Endodermal cell (in vitro differentiated cells): ENCODE data around the gene RAPGEF1. TPM values are rescaled to one million over a fixed set of nuclear protein-coding genes. Genes with fewer than 3 reads are reported as not detected.

ENCODE experiments used
- DNase-seq: peaks from one replicate; pipeline ENCODE4 v3.0.0-alpha.2; 2017
- H3K27ac ChIP-seq: 2 replicates; pipeline ENCODE4 v1.5.1; 2013; ENCODE audit warnings: mild to moderate bottlenecking, low read depth, low read length, moderate library complexity
- H3K27me3 ChIP-seq: 2 replicates; pipeline ENCODE4 v1.6.1; 2013; ENCODE audit warnings: mild to moderate bottlenecking, low read length, moderate library complexity; ENCODE audit not compliant: insufficient read depth, control insufficient read depth, poor library complexity, severe bottlenecking
- H3K36me3 ChIP-seq: 2 replicates; pipeline ENCODE4 v1.7.0; 2013; ENCODE audit warnings: mild to moderate bottlenecking, low read length, moderate library complexity; ENCODE audit not compliant: control insufficient read depth, insufficient read depth
- H3K4me1 ChIP-seq: one replicate; pipeline ENCODE4 v1.7.0; 2013; ENCODE audit warnings: low read length; ENCODE audit not compliant: control insufficient read depth, insufficient read depth
- H3K4me3 ChIP-seq: 2 replicates; pipeline ENCODE4 v1.5.1; 2013; ENCODE audit warnings: mild to moderate bottlenecking, low read length, moderate library complexity
- H3K9ac ChIP-seq: 2 replicates; pipeline ENCODE4 v1.6.1; 2013; ENCODE audit warnings: mild to moderate bottlenecking, low read length, moderate library complexity; ENCODE audit not compliant: poor library complexity, severe bottlenecking; ENCODE audit errors: extremely low read depth
- H3K9me3 ChIP-seq: 2 replicates; pipeline ENCODE4 v1.6.1; 2013; ENCODE audit warnings: mild to moderate bottlenecking, low read length, moderate library complexity; ENCODE audit not compliant: control insufficient read depth
- H3K27ac Mint-ChIP-seq: 2 replicates; pipeline ENCODE4 v1.8.0; 2020; ENCODE audit warnings: mixed read lengths
- H3K27me3 Mint-ChIP-seq: 2 replicates; pipeline ENCODE4 v1.8.0; 2021; ENCODE audit warnings: mild to moderate bottlenecking, mixed read lengths; ENCODE audit not compliant: insufficient read depth
- H3K36me3 Mint-ChIP-seq: 2 replicates; pipeline ENCODE4 v1.8.0; 2020; ENCODE audit warnings: low read depth, mixed read lengths
- H3K4me1 Mint-ChIP-seq: 2 replicates; pipeline ENCODE4 v1.8.0; 2020; ENCODE audit warnings: mixed read lengths
- H3K4me3 Mint-ChIP-seq: 2 replicates; pipeline ENCODE4 v1.8.0; 2020; ENCODE audit warnings: mild to moderate bottlenecking, moderate library complexity, mixed read lengths
- H3K9me3 Mint-ChIP-seq: 2 replicates; pipeline ENCODE4 v1.8.0; 2020; ENCODE audit warnings: mild to moderate bottlenecking, mixed read lengths
- WGBS, 2 experiments: methylation state at CpG; one replicate each; pipeline versions ENCODE4 v1.1.5 to v1.1.7; 2013; ENCODE audit warnings: missing lambda C conversion rate in 2 of 2, mixed read lengths in 1 of 2; ENCODE audit not compliant: insufficient coverage in 1 of 2, insufficient read length in 1 of 2; 5-methylcytosine and 5-hydroxymethylcytosine counted together
- total RNA-seq, 2 donors: library from RNA; stranded (reverse); fragmentation: NEBNext Ultra II Directional in 1 of 2; extraction: Animal tissue kit (Norgen Biotek cat#: 25700) in 1 of 2; gene quantifications; 2 replicates in 1 of 2; 3 replicates in 1 of 2; pipeline ENCODE4 v1.2.1, GENCODE V29; 2021
- TF ChIP-seq, protein P1 (sequence below): fragments of 200-600 bp; sonication (generic); conservative IDR thresholded peaks from 2 replicates; pipeline ENCODE4 v1.5.0; 2021; ENCODE audit warnings: antibody characterized with exemption, mild to moderate bottlenecking

Gene RAPGEF1
- total RNA-seq, 2 donors from 2014 or later = 63.4 to 85.5 TPM

DNA sequence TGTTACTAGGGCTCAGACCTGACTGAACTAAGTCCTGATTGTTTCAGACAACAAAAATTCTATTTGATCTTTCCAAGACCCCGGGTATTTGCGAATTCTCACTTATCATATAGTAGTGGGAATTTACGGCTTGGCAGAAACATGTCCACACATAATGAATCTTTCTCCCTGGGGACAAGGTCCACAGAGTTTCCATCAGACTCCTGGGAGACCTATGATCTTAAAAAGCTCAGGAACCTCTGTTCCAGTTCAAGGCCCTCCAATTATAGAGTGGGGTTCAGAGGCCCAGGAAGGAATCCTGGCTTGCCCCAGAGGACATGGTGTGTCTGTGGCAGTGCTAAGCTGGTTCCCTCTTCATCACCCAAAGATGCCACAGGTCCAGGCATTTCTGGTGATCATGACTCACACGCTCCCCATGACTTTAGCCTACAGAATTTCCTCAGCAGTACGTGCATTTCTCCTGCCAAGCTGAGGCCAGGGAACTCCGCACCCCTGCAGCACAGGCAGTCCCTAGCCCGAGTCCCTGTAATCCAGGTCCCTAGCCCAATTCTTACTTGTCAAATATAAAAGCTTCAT lies 12.6 kb downstream of the RAPGEF1 start:
- WGBS, 2 experiments = 89 to 100% methylated on average over 5 to 7 of the region's 7 CpGs
- Mint-ChIP-seq H3K4me1 (peaks cover 34% of the 10 kb centered on the region), H3K27ac (peak overlapping the region; percentile 55), H3K9me3 (peaks cover 4% of the 10 kb centered on the region), H3K36me3 (peaks cover 28% of the 10 kb centered on the region), H3K4me3 (no peak overlapping the region), H3K27me3 (no peaks in the 10 kb centered on the region)
- TF ChIP-seq, protein P1, sequence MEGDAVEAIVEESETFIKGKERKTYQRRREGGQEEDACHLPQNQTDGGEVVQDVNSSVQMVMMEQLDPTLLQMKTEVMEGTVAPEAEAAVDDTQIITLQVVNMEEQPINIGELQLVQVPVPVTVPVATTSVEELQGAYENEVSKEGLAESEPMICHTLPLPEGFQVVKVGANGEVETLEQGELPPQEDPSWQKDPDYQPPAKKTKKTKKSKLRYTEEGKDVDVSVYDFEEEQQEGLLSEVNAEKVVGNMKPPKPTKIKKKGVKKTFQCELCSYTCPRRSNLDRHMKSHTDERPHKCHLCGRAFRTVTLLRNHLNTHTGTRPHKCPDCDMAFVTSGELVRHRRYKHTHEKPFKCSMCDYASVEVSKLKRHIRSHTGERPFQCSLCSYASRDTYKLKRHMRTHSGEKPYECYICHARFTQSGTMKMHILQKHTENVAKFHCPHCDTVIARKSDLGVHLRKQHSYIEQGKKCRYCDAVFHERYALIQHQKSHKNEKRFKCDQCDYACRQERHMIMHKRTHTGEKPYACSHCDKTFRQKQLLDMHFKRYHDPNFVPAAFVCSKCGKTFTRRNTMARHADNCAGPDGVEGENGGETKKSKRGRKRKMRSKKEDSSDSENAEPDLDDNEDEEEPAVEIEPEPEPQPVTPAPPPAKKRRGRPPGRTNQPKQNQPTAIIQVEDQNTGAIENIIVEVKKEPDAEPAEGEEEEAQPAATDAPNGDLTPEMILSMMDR = no peak
- no peaks in the 10 kb centered on the region for H3K36me3 ChIP-seq
- DNase-seq = no peak
- H3K27ac ChIP-seq = no peak overlapping the region
- no peaks in the 10 kb centered on the region for H3K27me3 ChIP-seq
- no peaks in the 10 kb centered on the region for H3K9me3 ChIP-seq
- no peak overlapping the region for H3K9ac ChIP-seq
- H3K4me1 ChIP-seq = peaks cover 4% of the 10 kb centered on the region
- H3K4me3 ChIP-seq = no peak overlapping the region

DNA sequence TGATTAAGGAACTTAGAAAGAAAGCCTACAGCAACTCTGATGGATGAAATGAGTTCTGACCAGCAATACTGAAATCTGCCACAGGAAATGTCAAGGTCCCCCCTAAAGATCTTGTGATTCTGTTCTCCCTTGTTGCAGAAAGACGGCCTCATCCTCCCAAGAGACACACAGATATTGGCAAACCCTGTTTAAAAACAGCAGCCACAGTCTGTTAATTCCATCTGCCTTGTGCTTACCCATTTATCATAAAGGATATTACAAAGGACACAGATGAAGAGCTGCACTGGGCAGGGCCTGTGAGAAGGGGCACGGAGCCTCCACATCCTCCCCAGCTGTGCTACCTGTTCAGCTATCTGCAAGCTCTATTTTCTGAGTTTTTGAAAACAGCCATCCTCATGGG lies 15.2 kb downstream of the RAPGEF1 start:
- no peak overlapping the region for H3K27ac ChIP-seq
- peaks cover 17% of the 10 kb centered on the region for H3K4me1 Mint-ChIP-seq

DNA sequence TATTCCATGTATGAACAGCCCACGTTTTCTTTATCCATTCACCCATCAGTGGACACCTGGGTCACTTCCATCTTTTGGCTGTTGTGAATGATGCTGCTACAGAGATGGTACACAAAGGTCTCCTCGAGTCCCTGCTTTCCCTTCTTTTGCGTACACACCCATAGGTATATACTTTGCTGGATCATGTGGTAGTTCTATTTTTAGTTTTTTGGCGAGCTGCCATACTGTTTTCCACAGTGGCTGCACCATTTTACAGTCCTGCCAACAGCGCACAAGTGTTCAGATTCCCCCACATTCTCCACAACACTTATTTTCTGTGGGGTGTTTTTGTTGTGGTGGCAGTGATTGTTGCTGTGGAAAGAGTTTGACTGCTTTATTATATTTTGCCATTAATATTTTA lies 16.2 kb downstream of the RAPGEF1 start:
- Mint-ChIP-seq H3K4me3 (no peak overlapping the region), H3K27me3 (no peaks in the 10 kb centered on the region), H3K27ac (no peak overlapping the region), H3K4me1 (peaks cover 13% of the 10 kb centered on the region), H3K36me3 (peaks cover 33% of the 10 kb centered on the region), H3K9me3 (peaks cover 4% of the 10 kb centered on the region)
- Histone ChIP-seq H3K9ac (no peak overlapping the region), H3K27ac (no peak overlapping the region), H3K36me3 (peaks cover 7% of the 10 kb centered on the region), H3K4me1 (no peaks in the 10 kb centered on the region), H3K4me3 (no peak overlapping the region), H3K9me3 (no peaks in the 10 kb centered on the region), H3K27me3 (no peaks in the 10 kb centered on the region)
- TF ChIP-seq, protein P1 = no peak
- 94 to 100% methylated on average over 1 to 4 of the region's 5 CpGs for WGBS, 2 experiments
- DNase-seq = no peak

More for the DNA sequence above, 15.2 kb downstream of the RAPGEF1 start:
- Histone ChIP-seq H3K4me1 (no peaks in the 10 kb centered on the region), H3K9ac (no peak overlapping the region), H3K27me3 (no peaks in the 10 kb centered on the region), H3K9me3 (no peaks in the 10 kb centered on the region), H3K36me3 (peaks cover 7% of the 10 kb centered on the region), H3K4me3 (no peak overlapping the region)
- Mint-ChIP-seq H3K27ac (no peak overlapping the region), H3K27me3 (no peaks in the 10 kb centered on the region), H3K9me3 (peaks cover 4% of the 10 kb centered on the region), H3K36me3 (peaks cover 33% of the 10 kb centered on the region), H3K4me3 (no peak overlapping the region)
- WGBS, 2 experiments = 92% methylated on average over 2 of the region's 2 CpGs; no CpG with 5 or more reads in 1 of the 2 experiments
- TF ChIP-seq, protein P1 = no peak
- DNase-seq = no peak
